NCI-H2196 (cell line): ENCODE measurements around the gene MEIS1.
A peak's percentile ranks its signal among the peaks of the same experiment; 100 is the strongest.

ENCODE experiments used
- DNase-seq: peaks from one replicate; lab custom pipeline; 2025; ENCODE audit not compliant: unreplicated experiment; lab: John Stamatoyannopoulos, UW

The MEIS1 gene

GRCh38 chr2:66431846-66432587 lies 2.9 kb upstream of the MEIS1 start:
- DNase-seq, result no peak

GRCh38 chr2:66432801-66433694 lies 1.9 kb upstream of the MEIS1 start:
- DNase-seq, result peak; percentile 77

GRCh38 chr2:66433695-66433944 lies 1.3 kb upstream of the MEIS1 start:
- DNase-seq, result no peak

GRCh38 chr2:66433945-66434678 lies 813 bp upstream of the MEIS1 start:
- peak; percentile 27 for DNase-seq

- DNase-seq, result no peak
Measured at GRCh38 chr2:66435549-66435875, 587 bp downstream of the MEIS1 start.

GRCh38 chr2:66435963-66436362 lies 1.0 kb downstream of the MEIS1 start:
- DNase-seq, result no peak

GRCh38 chr2:66436581-66437001 lies 1.7 kb downstream of the MEIS1 start:
- no peak for DNase-seq

- no peak for DNase-seq
Measured at GRCh38 chr2:66437109-66437690, 2.3 kb downstream of the MEIS1 start.

GRCh38 chr2:66437691-66438497 lies 3.0 kb downstream of the MEIS1 start:
- DNase-seq, result no peak

GRCh38 chr2:66438498-66438833 lies 3.5 kb downstream of the MEIS1 start:
- no peak for DNase-seq

- DNase-seq, result no peak
Measured at GRCh38 chr2:66438891-66439811, 4.2 kb downstream of the MEIS1 start.

- DNase-seq, result no peak
Measured at GRCh38 chr2:66439812-66440542, 5.1 kb downstream of the MEIS1 start.

- no peak for DNase-seq
Measured at GRCh38 chr2:66440708-66441497, 6.0 kb downstream of the MEIS1 start.

- DNase-seq, result no peak
Measured at GRCh38 chr2:66441581-66442320, 6.8 kb downstream of the MEIS1 start.

GRCh38 chr2:66442516-66443185 lies 7.7 kb downstream of the MEIS1 start:
- DNase-seq, result no peak

- no peak for DNase-seq
Measured at GRCh38 chr2:66443186-66443978, 8.5 kb downstream of the MEIS1 start.
